Measurements from ENCODE around the gene AIG1. TPM values are rescaled to one million over a fixed set of nuclear protein-coding genes. Genes with fewer than 3 reads are reported as not detected.

AIG1 gene
- total and polyA plus RNA-seq, 2 donors from 2014 or later: 57.3 to 146 TPM

DNA sequence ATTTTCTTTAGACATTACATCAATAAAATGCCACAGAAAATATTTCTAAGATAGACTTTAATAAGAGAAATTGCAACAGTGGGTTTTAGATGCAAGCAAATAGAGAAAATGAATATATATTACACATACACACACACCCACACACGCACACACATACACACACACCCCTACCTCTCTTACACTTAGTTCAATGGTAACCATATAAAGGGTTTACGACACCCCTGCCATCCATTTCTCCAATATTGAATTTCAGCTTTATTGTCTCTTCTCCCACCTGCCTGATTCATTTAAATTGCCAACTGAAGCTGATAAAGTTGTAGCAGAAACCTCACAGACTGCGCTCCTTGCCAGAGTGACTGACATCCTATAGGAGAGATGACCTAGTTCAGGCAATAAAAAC lies 235.2 kb downstream of the AIG1 start:
- Histone ChIP-seq H3K27ac (ENCODE audit: low read depth in 2 of 2, low read length in 2 of 2) (no peak overlapping the region), H3K4me1 (ENCODE audit: control insufficient read depth in 2 of 3, insufficient read depth in 2 of 3, low read depth in 1 of 3, low read length in 3 of 3) (no peaks in the 10 kb centered on the region), H3K27me3 (ENCODE audit: control insufficient read depth, insufficient read depth, low read length) (no peaks in the 10 kb centered on the region), H3K36me3 (ENCODE audit: control insufficient read depth in 2 of 3, insufficient read depth in 3 of 3, low read length in 3 of 3) (peaks cover 0 to 2% (median 0%) of the 10 kb centered on the region in 3 donors), H3K9ac (ENCODE audit: low read length in 3 of 3) (no peak overlapping the region), H3K9me3 (ENCODE audit: control insufficient read depth in 2 of 3, insufficient read depth in 1 of 3, low read length in 3 of 3) (no peaks in the 10 kb centered on the region), H3K4me3 (ENCODE audit: low read length in 3 of 3) (no peak overlapping the region)
- no peak for TF ChIP-seq CTCF (IDR thresholded peaks at IDR 0.05; ENCODE audit: borderline replicate concordance, extremely low read depth, insufficient read depth)
- no peak for FAIRE-seq
- intact Hi-C loops (cut with DNase I): no loop called here
- DNase-seq: no peak

DNA sequence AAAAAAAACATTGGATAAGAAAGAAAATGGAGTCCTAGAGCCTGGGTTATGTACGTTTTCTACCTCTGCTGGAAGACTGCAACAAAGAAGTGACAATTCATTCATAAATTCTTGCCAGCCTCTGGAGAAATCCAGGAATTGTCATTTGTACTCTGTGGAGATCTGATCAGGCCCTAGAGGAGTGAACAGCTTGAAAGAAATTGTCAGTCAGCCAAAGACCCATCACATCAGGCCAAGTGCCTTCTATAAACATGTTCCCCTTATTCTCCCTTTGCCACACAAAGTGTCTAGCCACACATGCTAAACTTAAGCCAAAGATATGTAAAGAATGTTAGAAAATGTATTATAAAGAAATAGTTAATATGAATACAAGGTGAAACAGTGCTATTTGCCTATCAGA lies 237.4 kb downstream of the AIG1 start:
- intact Hi-C loops (cut with DNase I): no loop called here
- Histone ChIP-seq H3K4me1 (ENCODE audit: control insufficient read depth in 2 of 3, insufficient read depth in 2 of 3, low read depth in 1 of 3, low read length in 3 of 3) (no peaks in the 10 kb centered on the region), H3K9ac (ENCODE audit: low read length in 3 of 3) (no peak overlapping the region), H3K36me3 (ENCODE audit: control insufficient read depth in 2 of 3, insufficient read depth in 3 of 3, low read length in 3 of 3) (peaks cover 0 to 2% (median 0%) of the 10 kb centered on the region in 3 donors), H3K27ac (ENCODE audit: low read depth in 2 of 2, low read length in 2 of 2) (no peak overlapping the region), H3K9me3 (ENCODE audit: control insufficient read depth in 2 of 3, insufficient read depth in 1 of 3, low read length in 3 of 3) (no peaks in the 10 kb centered on the region), H3K4me3 (ENCODE audit: low read length in 3 of 3) (no peak overlapping the region), H3K27me3 (ENCODE audit: control insufficient read depth, insufficient read depth, low read length) (no peaks in the 10 kb centered on the region)
- no peak for TF ChIP-seq CTCF (IDR thresholded peaks at IDR 0.05; ENCODE audit: borderline replicate concordance, extremely low read depth, insufficient read depth)
- DNase-seq (no peak), FAIRE-seq (no peak)

- Histone ChIP-seq H3K36me3 (ENCODE audit: control insufficient read depth in 2 of 3, insufficient read depth in 3 of 3, low read length in 3 of 3) (no peaks in the 10 kb centered on the region), H3K4me1 (ENCODE audit: control insufficient read depth in 2 of 3, insufficient read depth in 2 of 3, low read depth in 1 of 3, low read length in 3 of 3) (no peaks in the 10 kb centered on the region), H3K27me3 (ENCODE audit: control insufficient read depth, insufficient read depth, low read length) (no peaks in the 10 kb centered on the region), H3K27ac (ENCODE audit: low read depth in 2 of 2, low read length in 2 of 2) (no peak overlapping the region), H3K9ac (ENCODE audit: low read length in 3 of 3) (no peak overlapping the region), H3K4me3 (ENCODE audit: low read length in 3 of 3) (no peak overlapping the region), H3K9me3 (ENCODE audit: control insufficient read depth in 2 of 3, insufficient read depth in 1 of 3, low read length in 3 of 3) (no peaks in the 10 kb centered on the region)
- no peak for DNase-seq
- FAIRE-seq: no peak
- intact Hi-C loops (cut with DNase I): no loop called here
- TF ChIP-seq CTCF (IDR thresholded peaks at IDR 0.05; ENCODE audit: borderline replicate concordance, extremely low read depth, insufficient read depth): no peak
These were observed 238.8 kb downstream of the AIG1 start for GRCh38 chr6:143299253-143300166.
